K562 (cell line): Measurements from ENCODE around the gene POLRMT. TPM values are rescaled to one million over a fixed set of nuclear protein-coding genes. Genes with fewer than 3 reads are reported as not detected.

Experiments used
- ATAC-seq: fragments of 200-7000 bp; cut with Tn5 transposase; 3 replicates; pipeline ENCODE4 v1.9.1; 2020; ENCODE audit warnings: moderate library complexity
- BruUV-seq: library from RNA; stranded (reverse); fragments of 400-500 nt; replicated peaks from 2 replicates; lab custom pipeline; 2021; lab: Mats Ljungman, UMichigan
- CTCF ChIA-PET: fragments of 300-600 bp; formaldehyde crosslinking; extraction: SDS; loops from one replicate; lab custom pipeline; 2021; ENCODE audit warnings: low intra/inter-chr PET ratio; lab: Yijun Ruan, JAX
- POLR2A ChIA-PET: fragments of 300-600, 350-650 bp; sonication (Branson Sonifier 250); formaldehyde crosslinking; extraction: SDS; loops from one replicate; lab custom pipeline; 2021; ENCODE audit warnings: antibody characterized with exemption, inconsistent platforms; lab: Yijun Ruan, JAX
- DNase-seq, 4 experiments: peaks; one replicate each; pipeline versions ENCODE4 v3.0.0 to v3.0.0-alpha.2; 2011 to 2018; ENCODE audit warnings: low spot score in 3 of 4, mixed read lengths in 3 of 4; ENCODE audit errors: extremely low read depth in 1 of 4
- FAIRE-seq: peaks from 2 replicates; lab custom pipeline; 2011; peaks lifted over from hg19 to GRCh38; lab: Jason Lieb, UNC
- H2AFZ ChIP-seq: 2 replicates; pipeline ENCODE4 v1.6.0; 2011; ENCODE audit warnings: low read depth, low read length, control low read depth, inconsistent platforms
- H3K27ac ChIP-seq: fragments of 200-600 bp; 3 replicates; pipeline ENCODE4 v1.8.0; 2011; ENCODE audit warnings: low read depth, mild to moderate bottlenecking, control low read depth, inconsistent platforms, low read length, moderate library complexity, mixed read lengths; ENCODE audit errors: extremely low read depth
- H3K27me3 ChIP-seq, 2 experiments: fragments of 300-600 bp in 1 of 2; 2 replicates in 1 of 2; 3 replicates in 1 of 2; pipeline versions ENCODE4 v1.6.0 to v1.8.0; 2011; ENCODE audit warnings: inconsistent platforms in 2 of 2, low read length in 2 of 2, mild to moderate bottlenecking in 1 of 2, mixed read lengths in 1 of 2, moderate library complexity in 1 of 2; ENCODE audit not compliant: control insufficient read depth in 2 of 2, insufficient read depth in 2 of 2
- H3K36me3 ChIP-seq: fragments of 300-600 bp; 3 replicates; pipeline ENCODE4 v1.8.0; 2011; ENCODE audit warnings: mild to moderate bottlenecking, low read length, inconsistent platforms; ENCODE audit not compliant: control insufficient read depth, insufficient read depth
- H3K4me1 ChIP-seq, 2 experiments: fragments of 200-600 bp in 1 of 2; replicated peaks in 1 of 2; 2 replicates in 1 of 2; 3 replicates in 1 of 2; pipeline versions ENCODE4 v1.5.1 to v1.8.0; 2011; ENCODE audit warnings: inconsistent platforms in 2 of 2, low read length in 2 of 2, mild to moderate bottlenecking in 1 of 2, mixed read lengths in 1 of 2, moderate library complexity in 1 of 2; ENCODE audit not compliant: control insufficient read depth in 2 of 2, insufficient read depth in 2 of 2
- H3K4me2 ChIP-seq: 2 replicates; pipeline ENCODE4 v1.6.1; 2011; ENCODE audit warnings: low read length, control low read depth, inconsistent platforms, mixed read lengths; ENCODE audit not compliant: insufficient read depth
- H3K4me3 ChIP-seq: fragments of 200-600 bp; sonication (generic), shearing (Covaris generic); 2 replicates; pipeline ENCODE4 v1.5.1; 2016; ENCODE audit warnings: control low read depth, inconsistent platforms
- H3K79me2 ChIP-seq: fragments of 200-600 bp; 3 replicates; pipeline ENCODE4 v1.8.0; 2011; ENCODE audit warnings: low read length, inconsistent platforms; ENCODE audit not compliant: control insufficient read depth, insufficient read depth
- H3K9ac ChIP-seq, 2 experiments: 2 replicates each; pipeline versions ENCODE4 v1.6.0 to v1.6.1; 2011; ENCODE audit warnings: low read depth in 2 of 2, low read length in 2 of 2, control low read depth in 1 of 2, inconsistent platforms in 1 of 2, mild to moderate bottlenecking in 1 of 2, mixed read lengths in 1 of 2; ENCODE audit not compliant: insufficient read depth in 1 of 2
- H3K9me1 ChIP-seq: one replicate; pipeline ENCODE4 v1.6.0; 2011; ENCODE audit warnings: inconsistent platforms, mild to moderate bottlenecking, low read length, moderate library complexity; ENCODE audit not compliant: control insufficient read depth, insufficient read depth
- H3K9me3 ChIP-seq: replicated peaks from 2 replicates; pipeline ENCODE4 v1.5.1; 2011; ENCODE audit warnings: low read depth, low read length, inconsistent platforms; ENCODE audit not compliant: control insufficient read depth, insufficient read depth
- H4K20me1 ChIP-seq: replicated peaks from 2 replicates; pipeline ENCODE4 v1.6.1; 2011; ENCODE audit warnings: low read length, inconsistent platforms, mixed read lengths; ENCODE audit not compliant: control insufficient read depth, insufficient read depth
- POLR2G ChIP-seq: fragments of 200-400 bp; formaldehyde crosslinking; IDR thresholded peaks from 2 replicates; pipeline ENCODE4 v1.6.1; 2017; ENCODE audit warnings: low read depth, mild to moderate bottlenecking, antibody characterized with exemption, low read length, moderate library complexity
- RBFOX2 ChIP-seq: fragments of 200-400 bp; formaldehyde crosslinking; IDR thresholded peaks from 2 replicates; pipeline ENCODE4 v1.6.1; 2017; ENCODE audit warnings: low read depth, mild to moderate bottlenecking, low read length, moderate library complexity
- STAT5A ChIP-seq: IDR thresholded peaks from 2 replicates; pipeline ENCODE4 v1.6.1; 2012; ENCODE audit warnings: low read length, inconsistent platforms, borderline replicate concordance
- ZC3H11A ChIP-seq: IDR thresholded peaks from 2 replicates; pipeline ENCODE4 v1.6.1; 2012; ENCODE audit warnings: low read depth, low read length, improper control_type of control experiment
- WGBS: fragments of 100-300 bp; shearing (Covaris generic); methylation state at CpG from one replicate; pipeline ENCODE4 v1.1.6; 2016; ENCODE audit warnings: low coverage, mixed read lengths; ENCODE audit not compliant: insufficient coverage; ENCODE audit errors: missing lambda C conversion rate; 5-methylcytosine and 5-hydroxymethylcytosine counted together
- in situ Hi-C: fragments of 300-500 bp; cut with MboI; formaldehyde crosslinking; loops from 4 replicates; pipeline ENCODE4 v1.15.0; 2018; ENCODE audit warnings: inconsistent platforms, mixed read lengths
- intact Hi-C: fragments of 100-400 bp; cut with micrococcal nuclease; formaldehyde crosslinking; loops from 2 replicates; pipeline ENCODE4 v1.14.2; 2022
- polyA plus RNA-seq, 8 experiments: library from polyadenylated mRNA; depleted of rRNA in 4 of 8; stranded (reverse) in 5 of 8; unstranded in 3 of 8; fragments of >200 nt; fragmentation: Nextera tagmentation in 2 of 8; fragmentation: Illumina TruSeq in 1 of 8; extraction: Ambion mirVana in 2 of 8; extraction: Trizol in 1 of 8; gene quantifications; 2 replicates each; pipeline versions ENCODE4 v1.2.1 to v1.2.3, GENCODE V29; 2011 to 2014; ENCODE audit warnings: inconsistent platforms in 1 of 8, missing spikeins in 1 of 8
- total RNA-seq, 7 experiments: library from RNA; depleted of rRNA in 6 of 7; stranded (reverse); fragments of >200 nt in 6 of 7; fragmentation: Illumina TruSeq in 2 of 7; extraction: Trizol in 2 of 7; gene quantifications; 2 replicates each; pipeline versions ENCODE4 v1.2.1 to v1.2.3, GENCODE V29; 2011 to 2021; ENCODE audit warnings: low replicate concordance in 1 of 7
- TF ChIP-seq, protein P1 (sequence below): sonication (generic); formaldehyde crosslinking; IDR thresholded peaks from 2 replicates; pipeline ENCODE4 v1.8.1; 2023; ENCODE audit warnings: mild to moderate bottlenecking, missing genetic modification reagents

Gene POLRMT
- total and polyA plus RNA-seq, 9 of the 15 experiments (the other 6 are each of a cell fraction or from before 2014, with no cell fraction given), result 30.3 to 144 (median 68.0) TPM

DNA sequence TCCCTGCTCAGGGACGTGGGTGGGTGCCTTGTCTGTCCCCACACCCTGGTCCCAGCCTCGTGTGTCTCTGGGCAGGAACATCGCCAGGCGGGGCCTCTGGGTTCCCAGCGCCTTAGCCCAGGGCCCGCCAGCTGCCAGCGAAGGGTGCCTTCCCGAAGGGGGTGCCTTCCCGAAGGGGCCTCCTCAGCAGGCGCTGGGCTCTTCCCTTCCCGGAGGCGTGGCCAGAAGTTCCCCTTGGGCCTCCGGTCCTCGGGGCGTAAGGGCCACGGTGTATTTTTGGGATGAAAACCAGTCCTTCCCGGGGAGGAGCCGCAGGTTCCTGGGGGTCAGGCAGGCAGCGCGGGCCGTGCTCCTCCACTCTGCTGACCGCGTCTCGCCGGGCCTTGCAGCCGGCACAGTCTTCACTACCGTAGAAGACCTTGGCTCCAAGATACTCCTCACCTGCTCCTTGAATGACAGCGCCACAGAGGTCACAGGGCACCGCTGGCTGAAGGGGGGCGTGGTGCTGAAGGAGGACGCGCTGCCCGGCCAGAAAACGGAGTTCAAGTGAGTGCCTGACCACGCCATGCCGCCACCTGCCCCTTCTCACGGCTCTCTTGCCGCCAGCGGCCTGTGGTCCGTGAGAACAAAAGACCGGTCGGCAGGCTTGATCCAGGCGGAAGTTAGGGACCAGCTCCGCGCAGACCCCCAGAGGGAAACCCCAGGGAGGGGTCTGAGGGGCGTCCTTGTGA lies 54.1 kb downstream of the POLRMT start:
- Histone ChIP-seq H3K27ac (no peak overlapping the region), H3K79me2 (peaks cover 63% of the 10 kb centered on the region), H2AFZ (no peak overlapping the region), H3K9me3 (no peaks in the 10 kb centered on the region), H3K27me3 (no peaks in the 10 kb centered on the region), H3K9me1 (peaks cover 15% of the 10 kb centered on the region), H3K9ac (no peak overlapping the region; a peak in 1 of 4 replicates), H3K4me1 (peaks cover 21 to 94% of the 10 kb centered on the region in 2 experiments), H3K36me3 (peaks cover 76% of the 10 kb centered on the region; the same call in 2 of the 3 replicates), H4K20me1 (peaks cover 75% of the 10 kb centered on the region), H3K4me3 (no peak overlapping the region), H3K4me2 (no peak overlapping the region)
- WGBS, result 94% methylated on average over 34 of the region's 46 CpGs
- ATAC-seq (no peak), FAIRE-seq (no peak), DNase-seq (no peak)
- peak; percentile 63 for TF ChIP-seq RBFOX2
- TF ChIP-seq ZC3H11A, result no peak
- TF ChIP-seq STAT5A, result no peak
- peak; percentile 2; the same call in 1 of the 2 replicates for TF ChIP-seq POLR2G
- TF ChIP-seq, protein P1, sequence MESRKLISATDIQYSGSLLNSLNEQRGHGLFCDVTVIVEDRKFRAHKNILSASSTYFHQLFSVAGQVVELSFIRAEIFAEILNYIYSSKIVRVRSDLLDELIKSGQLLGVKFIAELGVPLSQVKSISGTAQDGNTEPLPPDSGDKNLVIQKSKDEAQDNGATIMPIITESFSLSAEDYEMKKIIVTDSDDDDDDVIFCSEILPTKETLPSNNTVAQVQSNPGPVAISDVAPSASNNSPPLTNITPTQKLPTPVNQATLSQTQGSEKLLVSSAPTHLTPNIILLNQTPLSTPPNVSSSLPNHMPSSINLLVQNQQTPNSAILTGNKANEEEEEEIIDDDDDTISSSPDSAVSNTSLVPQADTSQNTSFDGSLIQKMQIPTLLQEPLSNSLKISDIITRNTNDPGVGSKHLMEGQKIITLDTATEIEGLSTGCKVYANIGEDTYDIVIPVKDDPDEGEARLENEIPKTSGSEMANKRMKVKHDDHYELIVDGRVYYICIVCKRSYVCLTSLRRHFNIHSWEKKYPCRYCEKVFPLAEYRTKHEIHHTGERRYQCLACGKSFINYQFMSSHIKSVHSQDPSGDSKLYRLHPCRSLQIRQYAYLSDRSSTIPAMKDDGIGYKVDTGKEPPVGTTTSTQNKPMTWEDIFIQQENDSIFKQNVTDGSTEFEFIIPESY (CRISPR knock-in tag), result peak; percentile 69
- intact Hi-C loops, result no loop called here
- ChIA-PET CTCF (no interaction called here), POLR2A (interaction anchor here (0.7 to 1.1 kb wide), 2 partner anchors 55 to 102 kb away, joined by 3 read pairs; no protein-coding TSS in a partner anchor)
- no TSS peak for BruUV-seq
- in situ Hi-C loops, result no loop called here
